Lower lobe of right lung (tissue), 2 donors: Measurements from ENCODE around the gene ADGRF1. TPM values are rescaled to one million over a fixed set of nuclear protein-coding genes. Genes with fewer than 3 reads are reported as not detected.
"Not testable (repeated sequence)": the region's sequence is repeated elsewhere in the genome, so short reads cannot be mapped to it uniquely, and the experiment has no call there.

ENCODE experiments used
- ATAC-seq, 2 donors: fragments of 200-7000 bp; cut with Tn5 transposase; one replicate each; pipeline ENCODE4 v1.9.1; 2020 to 2022; ENCODE audit warnings: mild to moderate bottlenecking in 2 of 2, moderate library complexity in 2 of 2
- DNase-seq: peaks from one replicate; pipeline ENCODE4 v3.0.0-alpha.2; 2020
- H3K27ac ChIP-seq: fragments of 200-600 bp; one replicate; pipeline ENCODE4 v1.8.0; 2022
- H3K27me3 ChIP-seq: fragments of 200-600 bp; one replicate; pipeline ENCODE4 v1.8.0; 2022; ENCODE audit warnings: low read depth
- H3K36me3 ChIP-seq: fragments of 200-600 bp; one replicate; pipeline ENCODE4 v1.8.0; 2022; ENCODE audit warnings: mild to moderate bottlenecking
- H3K4me1 ChIP-seq: fragments of 200-600 bp; one replicate; pipeline ENCODE4 v1.8.0; 2022
- H3K4me3 ChIP-seq: fragments of 200-600 bp; one replicate; pipeline ENCODE4 v1.8.0; 2022; ENCODE audit warnings: mild to moderate bottlenecking
- H3K9me3 ChIP-seq: fragments of 200-600 bp; one replicate; pipeline ENCODE4 v1.8.0; 2022
- intact Hi-C: fragments of 100-400 bp; cut with DNase I; formaldehyde crosslinking; loops from one replicate; pipeline ENCODE4 v1.11.0; 2022
- long read RNA-seq: library from polyadenylated mRNA; unstranded; transcript quantifications from one replicate; pipeline ENCODE4 v2.0.0, GENCODE V29; 2021
- total RNA-seq: library from RNA; stranded (reverse); fragmentation: NEBNext Ultra II Directional; extraction: Animal tissue kit (Norgen Biotek cat#: 25700); gene quantifications from one replicate; pipeline ENCODE4 v1.2.1, GENCODE V29; 2021
- TF ChIP-seq, protein P1 (sequence below): fragments of 200-600 bp; IDR thresholded peaks from one replicate; pipeline ENCODE4 v1.8.0; 2022; ENCODE audit warnings: antibody characterized with exemption, mild to moderate bottlenecking
- donor health status: DM: no; HTN: yes; CAD: no; lungs with severe emphysema.

ADGRF1 gene
- 9.9 TPM for total RNA-seq
- long read RNA-seq, full-length matches to known transcripts = 4 of 8 reads
- long read RNA-seq, partial matches to known transcripts = 3 of 8 reads
- long read RNA-seq, other reads (novel, unspliced or antisense) = 1 of 8 reads

DNA sequence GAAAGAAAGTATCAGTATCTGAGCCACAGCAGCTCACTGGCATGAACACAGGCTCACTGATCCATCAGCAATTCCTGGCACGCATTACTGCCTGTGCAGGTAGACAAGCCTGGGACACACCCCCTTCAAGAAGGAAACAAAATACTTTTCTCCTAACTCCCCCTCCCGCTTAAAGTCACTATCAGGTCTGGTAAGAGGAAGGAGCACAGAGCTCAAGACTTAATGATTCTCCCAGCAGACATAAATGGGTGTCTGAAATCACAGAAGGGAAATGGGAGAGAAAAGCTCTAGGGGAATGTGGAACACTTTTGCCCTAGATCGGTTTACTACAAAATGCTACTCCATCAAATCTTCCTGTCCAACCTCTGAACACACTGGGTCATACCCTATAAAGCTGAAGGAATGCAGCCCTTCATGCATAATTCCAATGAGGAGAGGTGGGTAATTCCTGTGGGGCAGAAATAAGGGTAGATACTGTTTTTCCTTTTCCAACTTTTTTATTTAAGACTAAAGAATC is at the start of gene ADGRF1:
ADGRF1 (minus strand) TSS at position 58 of the 517 bp plus-strand sequence. CDS start 13,271 bp downstream, outside the sequence.
- no peaks in the 10 kb centered on the region for H3K9me3 ChIP-seq
- TF ChIP-seq, protein P1, sequence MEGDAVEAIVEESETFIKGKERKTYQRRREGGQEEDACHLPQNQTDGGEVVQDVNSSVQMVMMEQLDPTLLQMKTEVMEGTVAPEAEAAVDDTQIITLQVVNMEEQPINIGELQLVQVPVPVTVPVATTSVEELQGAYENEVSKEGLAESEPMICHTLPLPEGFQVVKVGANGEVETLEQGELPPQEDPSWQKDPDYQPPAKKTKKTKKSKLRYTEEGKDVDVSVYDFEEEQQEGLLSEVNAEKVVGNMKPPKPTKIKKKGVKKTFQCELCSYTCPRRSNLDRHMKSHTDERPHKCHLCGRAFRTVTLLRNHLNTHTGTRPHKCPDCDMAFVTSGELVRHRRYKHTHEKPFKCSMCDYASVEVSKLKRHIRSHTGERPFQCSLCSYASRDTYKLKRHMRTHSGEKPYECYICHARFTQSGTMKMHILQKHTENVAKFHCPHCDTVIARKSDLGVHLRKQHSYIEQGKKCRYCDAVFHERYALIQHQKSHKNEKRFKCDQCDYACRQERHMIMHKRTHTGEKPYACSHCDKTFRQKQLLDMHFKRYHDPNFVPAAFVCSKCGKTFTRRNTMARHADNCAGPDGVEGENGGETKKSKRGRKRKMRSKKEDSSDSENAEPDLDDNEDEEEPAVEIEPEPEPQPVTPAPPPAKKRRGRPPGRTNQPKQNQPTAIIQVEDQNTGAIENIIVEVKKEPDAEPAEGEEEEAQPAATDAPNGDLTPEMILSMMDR = no peak
- H3K4me3 ChIP-seq = peak within 1 kb of the TSS; percentile 18
- H3K27me3 ChIP-seq = no peaks in the 10 kb centered on the region
- no peaks in the 10 kb centered on the region for H3K36me3 ChIP-seq
- H3K27ac ChIP-seq = no peak within 1 kb of the TSS
- peaks cover 12% of the 10 kb centered on the region for H3K4me1 ChIP-seq
- DNase-seq = no peak
- ATAC-seq = peak; percentile 55 to 71
- intact Hi-C loops = loop anchor here (10.0 kb wide), 1 partner anchor 48 kb away; no protein-coding TSS in a partner anchor

- H3K36me3 ChIP-seq = no peaks in the 10 kb centered on the region
- no peak overlapping the region for H3K4me3 ChIP-seq
- TF ChIP-seq, protein P1 = no peak
- no peak for DNase-seq
- intact Hi-C loops = no loop called here
- H3K9me3 ChIP-seq = no peaks in the 10 kb centered on the region
- peaks cover 9% of the 10 kb centered on the region for H3K4me1 ChIP-seq
- no peak for ATAC-seq
- no peak overlapping the region for H3K27ac ChIP-seq
- H3K27me3 ChIP-seq = no peaks in the 10 kb centered on the region
These were observed 48.7 kb upstream of the ADGRF1 start for GRCh38 chr6:47090881-47091280.

DNA sequence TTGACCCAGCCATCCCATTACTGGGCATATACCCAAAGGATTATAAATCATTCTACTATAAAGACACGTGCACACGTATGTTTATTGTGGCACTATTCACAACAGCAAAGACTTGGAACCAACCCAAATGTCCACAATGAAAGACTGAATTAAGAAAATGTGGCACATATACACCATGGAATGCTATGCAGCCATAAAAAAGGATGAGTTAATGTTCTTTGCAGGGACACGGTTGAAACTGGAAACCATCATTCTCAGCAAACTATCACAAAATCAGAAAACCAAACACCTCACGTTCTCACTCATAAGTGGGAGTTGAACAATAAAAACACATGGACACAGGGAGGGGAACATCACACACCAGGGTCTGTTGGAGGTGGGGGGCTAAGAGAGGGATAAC is 47.3 kb upstream of the ADGRF1 start:
- not testable (repeated sequence) for DNase-seq

GRCh38 chr6:47086051-47086770 is 44.1 kb upstream of the ADGRF1 start:
- Histone ChIP-seq H3K27me3 (no peaks in the 10 kb centered on the region), H3K36me3 (no peaks in the 10 kb centered on the region), H3K9me3 (no peaks in the 10 kb centered on the region), H3K4me1 (peaks cover 11% of the 10 kb centered on the region), H3K4me3 (no peak overlapping the region), H3K27ac (no peak overlapping the region)
- ATAC-seq (no peak), DNase-seq (no peak)
- TF ChIP-seq, protein P1 = no peak
- intact Hi-C loops = no loop called here

More for the DNA sequence above, 47.3 kb upstream of the ADGRF1 start:
- peaks cover 12% of the 10 kb centered on the region for H3K4me1 ChIP-seq
- H3K27me3 ChIP-seq, H3K9me3 ChIP-seq, intact Hi-C loops, H3K4me3 ChIP-seq, ATAC-seq, H3K27ac ChIP-seq, H3K36me3 ChIP-seq: not testable (repeated sequence)

DNA sequence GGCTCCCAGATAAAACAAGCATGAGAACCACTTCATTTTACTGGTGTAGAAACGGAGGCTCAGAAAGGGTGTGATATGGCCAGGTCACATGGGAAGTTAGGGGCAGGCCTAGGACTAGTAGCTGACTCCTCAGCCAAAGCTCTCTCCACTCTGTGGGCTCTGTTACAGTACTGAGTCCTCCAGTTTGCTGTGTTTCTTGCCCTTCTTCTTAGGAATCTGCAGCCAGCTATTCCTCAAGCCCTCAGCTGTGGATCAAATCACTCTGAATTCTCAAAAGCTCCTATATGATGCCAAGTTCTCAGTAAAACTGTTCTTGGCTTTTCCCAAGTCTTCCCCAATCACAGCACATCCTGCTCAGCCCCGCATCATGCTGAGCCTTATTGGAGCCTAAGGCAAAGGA is 42.5 kb upstream of the ADGRF1 start:
- no peak overlapping the region for H3K4me3 ChIP-seq
- DNase-seq (no peak), ATAC-seq (peak; percentile 50 to 55)

More for the DNA sequence above, 42.5 kb upstream of the ADGRF1 start:
- peaks cover 11% of the 10 kb centered on the region for H3K4me1 ChIP-seq
- H3K36me3 ChIP-seq = no peaks in the 10 kb centered on the region
- H3K9me3 ChIP-seq = no peaks in the 10 kb centered on the region
- TF ChIP-seq, protein P1 = no peak
- intact Hi-C loops = no loop called here
- H3K27me3 ChIP-seq = no peaks in the 10 kb centered on the region
- no peak overlapping the region for H3K27ac ChIP-seq
